SH-SY5Y (cell line): ENCODE results near the gene TACR1.

ENCODE experiments used
- GATA2 ChIP-seq: IDR thresholded peaks from 2 replicates; pipeline ENCODE4 v1.6.1; 2011; ENCODE audit warnings: mild to moderate bottlenecking, low read depth, low read length
- GATA3 ChIP-seq: IDR thresholded peaks from 2 replicates; pipeline ENCODE4 v1.6.1; 2011; ENCODE audit warnings: low read depth, mild to moderate bottlenecking, low read length, moderate library complexity

- TF ChIP-seq GATA3 (no peak), GATA2 (no peak)
Measured at GRCh38 chr2:75130171-75130570, 69.1 kb downstream of the TACR1 start.
